ENCODE measurements around the gene HHAT. TPM values are rescaled to one million over a fixed set of nuclear protein-coding genes. Genes with fewer than 3 reads are reported as not detected.

HHAT gene
- total RNA-seq, 4 donors from 2014 or later = 2.2 to 11.6 (median 7.3) TPM

- intact Hi-C loops (cut with DNase I; ENCODE audit: low total_unique reads) = no loop called here
These were observed 378.9 kb downstream of the HHAT start for GRCh38 chr1:210707300-210708240.

GRCh38 chr1:210709701-210710100, 381.0 kb downstream of the HHAT start:
- Histone ChIP-seq H3K4me3 (no peak overlapping the region), H3K27ac (no peak overlapping the region), H3K9me3 (no peaks in the 10 kb centered on the region), H3K36me3 (no peaks in the 10 kb centered on the region), H3K27me3 (no peaks in the 10 kb centered on the region), H3K4me1 (peaks cover 0 to 18% (median 10%) of the 10 kb centered on the region in 4 donors)
- DNase-seq = no peak
- no peak for TF ChIP-seq EP300 (IDR thresholded peaks at IDR 0.05; ENCODE audit: low read depth)
- no peak for TF ChIP-seq CTCF (IDR thresholded peaks at IDR 0.05)
- TF ChIP-seq POLR2A (IDR thresholded peaks at IDR 0.05) = no peak
- no peak for TF ChIP-seq POLR2AphosphoS5 (IDR thresholded peaks at IDR 0.05)
- in situ Hi-C loops (cut with MboI; ENCODE audit: low pct_ligation_motif_present in 1 of 4, low pct_unique_long_range_greater_than_20kb in 1 of 4, low sequenced_read_pairs in 3 of 4) (no loop called here), intact Hi-C loops (cut with DNase I; ENCODE audit: low total_unique reads) (no loop called here)
- WGBS, 2 donors (ENCODE audit: low coverage in 1 of 2) = 91 to 100% methylated on average over 1 to 2 of the region's 2 CpGs

More at GRCh38 chr1:210707300-210708240, 378.9 kb downstream of the HHAT start:
- no peak overlapping the region for H3K4me3 ChIP-seq
- DNase-seq = peak; percentile 57
- H3K36me3 ChIP-seq = no peaks in the 10 kb centered on the region
- in situ Hi-C loops (cut with MboI; ENCODE audit: low pct_ligation_motif_present in 1 of 4, low pct_unique_long_range_greater_than_20kb in 1 of 4, low sequenced_read_pairs in 3 of 4) = no loop called here
- H3K4me1 ChIP-seq = peaks cover 0 to 18% (median 10%) of the 10 kb centered on the region in 4 donors
- H3K27ac ChIP-seq = no peak overlapping the region
- no peaks in the 10 kb centered on the region for H3K27me3 ChIP-seq
- WGBS, 2 donors (ENCODE audit: low coverage in 1 of 2) = 24 to 28% methylated on average over 3 to 7 of the region's 7 CpGs
- TF ChIP-seq POLR2A (IDR thresholded peaks at IDR 0.05) (no peak), EP300 (IDR thresholded peaks at IDR 0.05; ENCODE audit: low read depth) (no peak), CTCF (IDR thresholded peaks at IDR 0.05) (no peak), POLR2AphosphoS5 (IDR thresholded peaks at IDR 0.05) (no peak)
- no peaks in the 10 kb centered on the region for H3K9me3 ChIP-seq

- Histone ChIP-seq H3K4me3 (no peak overlapping the region), H3K36me3 (no peaks in the 10 kb centered on the region), H3K27me3 (no peaks in the 10 kb centered on the region), H3K4me1 (peaks cover 0 to 9% (median 4%) of the 10 kb centered on the region in 4 donors), H3K27ac (no peak overlapping the region), H3K9me3 (no peaks in the 10 kb centered on the region)
- DNase-seq = no peak
- TF ChIP-seq POLR2A (IDR thresholded peaks at IDR 0.05) (no peak), CTCF (IDR thresholded peaks at IDR 0.05) (no peak), EP300 (IDR thresholded peaks at IDR 0.05; ENCODE audit: low read depth) (no peak), POLR2AphosphoS5 (IDR thresholded peaks at IDR 0.05) (no peak)
- in situ Hi-C loops (cut with MboI; ENCODE audit: low pct_ligation_motif_present in 1 of 4, low pct_unique_long_range_greater_than_20kb in 1 of 4, low sequenced_read_pairs in 3 of 4) (no loop called here), intact Hi-C loops (cut with DNase I; ENCODE audit: low total_unique reads) (no loop called here)
- 74 to 94% methylated on average over 2 to 7 of the region's 7 CpGs for WGBS, 2 donors (ENCODE audit: low coverage in 1 of 2)
These were observed 383.3 kb downstream of the HHAT start for GRCh38 chr1:210711825-210712612.

- intact Hi-C loops (cut with DNase I; ENCODE audit: low total_unique reads) = no loop called here
These were observed 386.4 kb downstream of the HHAT start for GRCh38 chr1:210715072-210715471.

More at GRCh38 chr1:210715072-210715471, 386.4 kb downstream of the HHAT start:
- no peaks in the 10 kb centered on the region for H3K27me3 ChIP-seq
- H3K9me3 ChIP-seq = no peaks in the 10 kb centered on the region
- no peaks in the 10 kb centered on the region for H3K4me1 ChIP-seq
- no peak for DNase-seq
- no peak for TF ChIP-seq EP300 (IDR thresholded peaks at IDR 0.05; ENCODE audit: low read depth)
- TF ChIP-seq POLR2A (IDR thresholded peaks at IDR 0.05) = no peak
- TF ChIP-seq POLR2AphosphoS5 (IDR thresholded peaks at IDR 0.05) = no peak
- no peak for TF ChIP-seq CTCF (IDR thresholded peaks at IDR 0.05)
- in situ Hi-C loops (cut with MboI; ENCODE audit: low pct_ligation_motif_present in 1 of 4, low pct_unique_long_range_greater_than_20kb in 1 of 4, low sequenced_read_pairs in 3 of 4) = no loop called here
- H3K36me3 ChIP-seq = no peaks in the 10 kb centered on the region
- no peak overlapping the region for H3K27ac ChIP-seq
- H3K4me3 ChIP-seq = no peak overlapping the region

Data from transverse colon (tissue), 4 donors.